NCI-H2081 (cell line): Measurements from ENCODE around the gene HOXB6.

ENCODE experiments used
- DNase-seq, 2 experiments: peaks; one replicate each; lab custom pipeline; 2025; lab: John Stamatoyannopoulos, UW

Gene HOXB6

GRCh38 chr17:48604770-48605329 is at the start of gene HOXB6:
HOXB6 (minus strand) TSS chr17:48604986; CDS start chr17:48598150, 6,836 bp downstream.
- DNase-seq = no peak

GRCh38 chr17:48649741-48650140 is 45.0 kb upstream of the HOXB6 start:
- DNase-seq = no peak

GRCh38 chr17:48647963-48648245 is 43.1 kb upstream of the HOXB6 start:
- no peak for DNase-seq

GRCh38 chr17:48647103-48647962 is 42.5 kb upstream of the HOXB6 start:
- no peak for DNase-seq

- no peak for DNase-seq
Measured at GRCh38 chr17:48646183-48647102, 41.7 kb upstream of the HOXB6 start.

GRCh38 chr17:48645639-48646182 is 40.9 kb upstream of the HOXB6 start:
- no peak for DNase-seq

GRCh38 chr17:48644910-48645557 is 40.2 kb upstream of the HOXB6 start:
- DNase-seq = no peak

GRCh38 chr17:48644159-48644558 is 39.4 kb upstream of the HOXB6 start:
- DNase-seq = no peak

- no peak for DNase-seq
Measured at GRCh38 chr17:48643697-48644012, 38.9 kb upstream of the HOXB6 start.

- DNase-seq = no peak
Measured at GRCh38 chr17:48642843-48643696, 38.3 kb upstream of the HOXB6 start.

GRCh38 chr17:48642059-48642842 is 37.5 kb upstream of the HOXB6 start:
- DNase-seq = no peak

GRCh38 chr17:48641541-48642058 is 36.8 kb upstream of the HOXB6 start:
- DNase-seq = no peak

- no peak for DNase-seq
Measured at GRCh38 chr17:48640858-48641180, 36.0 kb upstream of the HOXB6 start.

- no peak for DNase-seq
Measured at GRCh38 chr17:48639982-48640857, 35.4 kb upstream of the HOXB6 start.

GRCh38 chr17:48639136-48639535 is 34.4 kb upstream of the HOXB6 start:
- DNase-seq = no peak

- no peak for DNase-seq
Measured at GRCh38 chr17:48637323-48638260, 32.8 kb upstream of the HOXB6 start.

- peak; percentile 75 to 76 for DNase-seq
Measured at GRCh38 chr17:48636177-48637018, 31.6 kb upstream of the HOXB6 start.
